Endodermal cell (in vitro differentiated cells): ENCODE results near the gene LRRC27. TPM values are rescaled to one million over a fixed set of nuclear protein-coding genes. Genes with fewer than 3 reads are reported as not detected.

Experiments used
- DNase-seq: peaks from one replicate; pipeline ENCODE4 v3.0.0-alpha.2; 2017
- H3K27ac ChIP-seq: 2 replicates; pipeline ENCODE4 v1.5.1; 2013; ENCODE audit warnings: mild to moderate bottlenecking, low read depth, low read length, moderate library complexity
- H3K27me3 ChIP-seq: 2 replicates; pipeline ENCODE4 v1.6.1; 2013; ENCODE audit warnings: mild to moderate bottlenecking, low read length, moderate library complexity; ENCODE audit not compliant: insufficient read depth, control insufficient read depth, poor library complexity, severe bottlenecking
- H3K36me3 ChIP-seq: 2 replicates; pipeline ENCODE4 v1.7.0; 2013; ENCODE audit warnings: mild to moderate bottlenecking, low read length, moderate library complexity; ENCODE audit not compliant: control insufficient read depth, insufficient read depth
- H3K4me1 ChIP-seq: one replicate; pipeline ENCODE4 v1.7.0; 2013; ENCODE audit warnings: low read length; ENCODE audit not compliant: control insufficient read depth, insufficient read depth
- H3K4me3 ChIP-seq: 2 replicates; pipeline ENCODE4 v1.5.1; 2013; ENCODE audit warnings: mild to moderate bottlenecking, low read length, moderate library complexity
- H3K9ac ChIP-seq: 2 replicates; pipeline ENCODE4 v1.6.1; 2013; ENCODE audit warnings: mild to moderate bottlenecking, low read length, moderate library complexity; ENCODE audit not compliant: poor library complexity, severe bottlenecking; ENCODE audit errors: extremely low read depth
- H3K9me3 ChIP-seq: 2 replicates; pipeline ENCODE4 v1.6.1; 2013; ENCODE audit warnings: mild to moderate bottlenecking, low read length, moderate library complexity; ENCODE audit not compliant: control insufficient read depth
- H3K27ac Mint-ChIP-seq: 2 replicates; pipeline ENCODE4 v1.8.0; 2020; ENCODE audit warnings: mixed read lengths
- H3K27me3 Mint-ChIP-seq: 2 replicates; pipeline ENCODE4 v1.8.0; 2021; ENCODE audit warnings: mild to moderate bottlenecking, mixed read lengths; ENCODE audit not compliant: insufficient read depth
- H3K36me3 Mint-ChIP-seq: 2 replicates; pipeline ENCODE4 v1.8.0; 2020; ENCODE audit warnings: low read depth, mixed read lengths
- H3K4me1 Mint-ChIP-seq: 2 replicates; pipeline ENCODE4 v1.8.0; 2020; ENCODE audit warnings: mixed read lengths
- H3K4me3 Mint-ChIP-seq: 2 replicates; pipeline ENCODE4 v1.8.0; 2020; ENCODE audit warnings: mild to moderate bottlenecking, moderate library complexity, mixed read lengths
- H3K9me3 Mint-ChIP-seq: 2 replicates; pipeline ENCODE4 v1.8.0; 2020; ENCODE audit warnings: mild to moderate bottlenecking, mixed read lengths
- CTCF ChIP-seq: fragments of 200-600 bp; sonication (generic); conservative IDR thresholded peaks from 2 replicates; pipeline ENCODE4 v1.5.0; 2021; ENCODE audit warnings: antibody characterized with exemption, mild to moderate bottlenecking
- WGBS, 2 experiments: methylation state at CpG; one replicate each; pipeline versions ENCODE4 v1.1.5 to v1.1.7; 2013; ENCODE audit warnings: missing lambda C conversion rate in 2 of 2, mixed read lengths in 1 of 2; ENCODE audit not compliant: insufficient coverage in 1 of 2, insufficient read length in 1 of 2; 5-methylcytosine and 5-hydroxymethylcytosine counted together
- total RNA-seq, 2 donors: library from RNA; stranded (reverse); fragmentation: NEBNext Ultra II Directional in 1 of 2; extraction: Animal tissue kit (Norgen Biotek cat#: 25700) in 1 of 2; gene quantifications; 2 replicates in 1 of 2; 3 replicates in 1 of 2; pipeline ENCODE4 v1.2.1, GENCODE V29; 2021

The LRRC27 gene
- total RNA-seq, 2 donors from 2014 or later: 10.3 to 14.6 TPM

GRCh38 chr10:132305654-132306342, 26.2 kb upstream of the LRRC27 start:
- WGBS, 2 experiments: 92 to 94% methylated on average over 12 to 22 of the region's 22 CpGs
- TF ChIP-seq CTCF: no peak
- H3K9me3 Mint-ChIP-seq: peaks cover 17% of the 10 kb centered on the region
- Histone ChIP-seq H3K9ac (no peak overlapping the region), H3K27ac (no peak overlapping the region), H3K9me3 (peaks cover 14% of the 10 kb centered on the region), H3K27me3 (peaks cover 49% of the 10 kb centered on the region), H3K36me3 (no peaks in the 10 kb centered on the region), H3K4me3 (no peak overlapping the region), H3K4me1 (no peaks in the 10 kb centered on the region)
- H3K27me3 Mint-ChIP-seq: peaks cover 62% of the 10 kb centered on the region
- no peak overlapping the region for H3K27ac Mint-ChIP-seq
- no peak for DNase-seq
- H3K36me3 Mint-ChIP-seq: peaks cover 8% of the 10 kb centered on the region
- peaks cover 1% of the 10 kb centered on the region for H3K4me1 Mint-ChIP-seq
- H3K4me3 Mint-ChIP-seq: peak overlapping the region; percentile 1

DNA sequence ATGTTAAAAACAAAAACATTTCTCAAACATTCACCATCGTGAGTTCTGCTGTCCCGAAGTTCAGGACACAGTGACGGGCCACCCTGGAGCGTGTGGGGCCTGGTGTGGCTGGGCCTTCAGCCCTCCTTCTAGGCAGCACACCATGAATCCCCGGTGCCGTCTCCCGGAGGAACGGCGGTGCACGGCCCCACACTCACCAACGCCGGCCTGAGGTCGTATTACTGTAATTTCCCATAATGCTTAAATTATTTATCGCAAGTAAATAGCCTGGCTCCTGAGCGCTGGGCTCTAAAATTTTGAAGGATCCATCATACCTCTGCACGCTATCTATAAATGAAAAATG, 25.7 kb upstream of the LRRC27 start:
- no peak for TF ChIP-seq CTCF
- H3K36me3 Mint-ChIP-seq: peaks cover 8% of the 10 kb centered on the region
- H3K4me3 ChIP-seq: no peak overlapping the region
- peak overlapping the region; percentile 1 for H3K4me3 Mint-ChIP-seq
- H3K9me3 Mint-ChIP-seq: peaks cover 17% of the 10 kb centered on the region
- peaks cover 54% of the 10 kb centered on the region for H3K27me3 ChIP-seq
- H3K9me3 ChIP-seq: peaks cover 14% of the 10 kb centered on the region
- H3K36me3 ChIP-seq: no peaks in the 10 kb centered on the region
- WGBS, 2 experiments: 96 to 97% methylated on average over 12 to 16 of the region's 16 CpGs
- no peak overlapping the region for H3K9ac ChIP-seq
- H3K4me1 ChIP-seq: no peaks in the 10 kb centered on the region
- no peak overlapping the region for H3K27ac ChIP-seq
- no peak for DNase-seq
- no peak overlapping the region for H3K27ac Mint-ChIP-seq
- H3K27me3 Mint-ChIP-seq: peaks cover 67% of the 10 kb centered on the region
- H3K4me1 Mint-ChIP-seq: peaks cover 1% of the 10 kb centered on the region

GRCh38 chr10:132306864-132307751, 24.9 kb upstream of the LRRC27 start:
- Histone ChIP-seq H3K27ac (no peak overlapping the region), H3K36me3 (no peaks in the 10 kb centered on the region), H3K9ac (no peak overlapping the region), H3K27me3 (peaks cover 59% of the 10 kb centered on the region), H3K4me1 (no peaks in the 10 kb centered on the region), H3K9me3 (peaks cover 14% of the 10 kb centered on the region), H3K4me3 (no peak overlapping the region)
- Mint-ChIP-seq H3K36me3 (peaks cover 8% of the 10 kb centered on the region), H3K4me3 (peak overlapping the region; percentile 66), H3K27ac (no peak overlapping the region), H3K9me3 (peaks cover 17% of the 10 kb centered on the region), H3K27me3 (peaks cover 75% of the 10 kb centered on the region), H3K4me1 (peaks cover 1% of the 10 kb centered on the region)
- TF ChIP-seq CTCF: no peak
- peak; percentile 79 for DNase-seq
- 13 to 23% methylated on average over 41 to 98 of the region's 98 CpGs for WGBS, 2 experiments
